Testis (tissue), 2 donors: ENCODE results near the gene P2RX3.

Experiments used
- POLR2A ChIP-seq: fragments of 450-650 bp; IDR thresholded peaks from one replicate; pipeline ENCODE4 v1.6.1; 2017; ENCODE audit warnings: antibody characterized with exemption, mild to moderate bottlenecking, moderate library complexity
- TF ChIP-seq, protein P1 (sequence below), 3 experiments: fragments of 450-650 bp in 2 of 3; fragments of 200-600 bp in 1 of 3; sonication (generic) in 1 of 3; IDR thresholded peaks; one replicate each; pipeline ENCODE4 v1.5.1; 2016 to 2019; ENCODE audit warnings: antibody characterized with exemption in 3 of 3, mild to moderate bottlenecking in 2 of 3, moderate library complexity in 1 of 3

DNA sequence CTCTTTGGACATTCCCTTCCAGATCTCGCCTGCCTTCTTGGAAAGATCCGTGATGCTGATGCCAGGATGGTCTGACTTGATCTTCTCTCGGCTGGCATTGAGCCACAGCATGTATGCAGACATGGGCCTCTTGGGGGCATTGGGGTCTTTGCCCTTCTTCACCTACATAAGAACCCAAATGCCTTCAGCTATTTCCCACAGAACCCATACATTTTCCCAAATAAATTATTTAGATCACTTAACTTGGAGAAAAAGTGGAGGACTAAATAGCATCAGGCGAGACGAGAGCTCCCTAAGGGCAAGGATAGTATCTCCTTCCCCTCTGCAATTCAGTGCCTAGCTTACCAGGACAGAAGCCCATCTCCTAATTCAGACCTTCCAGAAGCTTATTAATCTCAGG, 10.4 kb upstream of the P2RX3 start:
- TF ChIP-seq, protein P1, sequence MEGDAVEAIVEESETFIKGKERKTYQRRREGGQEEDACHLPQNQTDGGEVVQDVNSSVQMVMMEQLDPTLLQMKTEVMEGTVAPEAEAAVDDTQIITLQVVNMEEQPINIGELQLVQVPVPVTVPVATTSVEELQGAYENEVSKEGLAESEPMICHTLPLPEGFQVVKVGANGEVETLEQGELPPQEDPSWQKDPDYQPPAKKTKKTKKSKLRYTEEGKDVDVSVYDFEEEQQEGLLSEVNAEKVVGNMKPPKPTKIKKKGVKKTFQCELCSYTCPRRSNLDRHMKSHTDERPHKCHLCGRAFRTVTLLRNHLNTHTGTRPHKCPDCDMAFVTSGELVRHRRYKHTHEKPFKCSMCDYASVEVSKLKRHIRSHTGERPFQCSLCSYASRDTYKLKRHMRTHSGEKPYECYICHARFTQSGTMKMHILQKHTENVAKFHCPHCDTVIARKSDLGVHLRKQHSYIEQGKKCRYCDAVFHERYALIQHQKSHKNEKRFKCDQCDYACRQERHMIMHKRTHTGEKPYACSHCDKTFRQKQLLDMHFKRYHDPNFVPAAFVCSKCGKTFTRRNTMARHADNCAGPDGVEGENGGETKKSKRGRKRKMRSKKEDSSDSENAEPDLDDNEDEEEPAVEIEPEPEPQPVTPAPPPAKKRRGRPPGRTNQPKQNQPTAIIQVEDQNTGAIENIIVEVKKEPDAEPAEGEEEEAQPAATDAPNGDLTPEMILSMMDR (IDR thresholded peaks at IDR 0.05), result no peak
- no peak for TF ChIP-seq POLR2A
